Duodenal mucosa (tissue), 2 donors: ENCODE results near the gene LRRN4.

Experiments used
- H3K27ac ChIP-seq: one replicate; pipeline ENCODE4 v1.7.0; 2013; ENCODE audit warnings: low read depth, low read length
- H3K27me3 ChIP-seq, 2 donors: one replicate each; pipeline ENCODE4 v1.7.0; 2013; ENCODE audit warnings: low read length in 2 of 2, control low read depth in 1 of 2; ENCODE audit not compliant: insufficient read depth in 2 of 2, control insufficient read depth in 1 of 2
- H3K36me3 ChIP-seq, 2 donors: one replicate each; pipeline ENCODE4 v1.7.0; 2013; ENCODE audit warnings: low read length in 2 of 2, control low read depth in 1 of 2; ENCODE audit not compliant: insufficient read depth in 2 of 2, control insufficient read depth in 1 of 2
- H3K4me1 ChIP-seq, 2 donors: one replicate each; pipeline ENCODE4 v1.7.0; 2013; ENCODE audit warnings: low read length in 2 of 2, control low read depth in 1 of 2; ENCODE audit not compliant: insufficient read depth in 2 of 2, control insufficient read depth in 1 of 2
- H3K4me3 ChIP-seq, 2 donors: one replicate each; pipeline ENCODE4 v1.7.0; 2013; ENCODE audit warnings: low read length in 2 of 2, low read depth in 1 of 2
- H3K9ac ChIP-seq, 2 donors: one replicate each; pipeline ENCODE4 v1.7.0; 2013; ENCODE audit warnings: low read length in 2 of 2, low read depth in 1 of 2
- H3K9me3 ChIP-seq, 2 donors: one replicate each; pipeline ENCODE4 v1.7.0; 2013; ENCODE audit warnings: low read length in 2 of 2, control low read depth in 1 of 2; ENCODE audit not compliant: control insufficient read depth in 1 of 2

The LRRN4 gene

GRCh38 chr20:6014957-6015356 lies 38.9 kb downstream of the LRRN4 start:
- Histone ChIP-seq H3K27me3 (no peaks in the 10 kb centered on the region), H3K4me3 (no peak overlapping the region), H3K9ac (no peak overlapping the region), H3K27ac (no peak overlapping the region), H3K4me1 (no peaks in the 10 kb centered on the region), H3K9me3 (no peaks in the 10 kb centered on the region), H3K36me3 (peaks cover 18 to 71% of the 10 kb centered on the region in 2 donors)

- H3K27ac ChIP-seq, result no peak overlapping the region
- H3K36me3 ChIP-seq, result peaks cover 21 to 74% of the 10 kb centered on the region in 2 donors
- H3K4me1 ChIP-seq, result no peaks in the 10 kb centered on the region
- no peak overlapping the region for H3K9ac ChIP-seq
- H3K9me3 ChIP-seq, result no peaks in the 10 kb centered on the region
- H3K27me3 ChIP-seq, result no peaks in the 10 kb centered on the region
- H3K4me3 ChIP-seq, result no peak overlapping the region
Measured at GRCh38 chr20:6014017-6014416, 39.8 kb downstream of the LRRN4 start.

GRCh38 chr20:6012179-6012578 lies 41.7 kb downstream of the LRRN4 start:
- no peak overlapping the region for H3K4me3 ChIP-seq
- H3K27me3 ChIP-seq, result no peaks in the 10 kb centered on the region
- no peak overlapping the region for H3K27ac ChIP-seq
- H3K9ac ChIP-seq, result no peak overlapping the region
- H3K36me3 ChIP-seq, result peaks cover 21 to 67% of the 10 kb centered on the region in 2 donors
- H3K9me3 ChIP-seq, result no peaks in the 10 kb centered on the region
- peaks cover 11 to 13% of the 10 kb centered on the region in 2 donors for H3K4me1 ChIP-seq

GRCh38 chr20:6008254-6008653 lies 45.6 kb downstream of the LRRN4 start:
- H3K9ac ChIP-seq, result peak overlapping the region; percentile 41 to 44
- H3K27ac ChIP-seq, result no peak overlapping the region
- no peaks in the 10 kb centered on the region for H3K9me3 ChIP-seq
- H3K4me1 ChIP-seq, result peaks cover 14 to 16% of the 10 kb centered on the region in 2 donors
- no peaks in the 10 kb centered on the region for H3K27me3 ChIP-seq
- peaks cover 18 to 32% of the 10 kb centered on the region in 2 donors for H3K36me3 ChIP-seq
- H3K4me3 ChIP-seq, result peak overlapping the region; percentile 75 to 80

GRCh38 chr20:6007529-6008103 lies 46.2 kb downstream of the LRRN4 start:
- peak overlapping the region; percentile 50 to 65 for H3K9ac ChIP-seq
- peaks cover 14 to 16% of the 10 kb centered on the region in 2 donors for H3K4me1 ChIP-seq
- H3K27ac ChIP-seq, result no peak overlapping the region

GRCh38 chr20:6007094-6007528 lies 46.7 kb downstream of the LRRN4 start:
- peaks cover 11 to 23% of the 10 kb centered on the region in 2 donors for H3K36me3 ChIP-seq
- H3K27ac ChIP-seq, result no peak overlapping the region

More at GRCh38 chr20:6007529-6008103, 46.2 kb downstream of the LRRN4 start:
- Histone ChIP-seq H3K27me3 (no peaks in the 10 kb centered on the region), H3K36me3 (peaks cover 16 to 28% of the 10 kb centered on the region in 2 donors), H3K9me3 (no peaks in the 10 kb centered on the region), H3K4me3 (peak overlapping the region; percentile 75 to 80)

GRCh38 chr20:6006603-6006949 lies 47.3 kb downstream of the LRRN4 start:
- Histone ChIP-seq H3K36me3 (peaks cover 8 to 17% of the 10 kb centered on the region in 2 donors), H3K4me1 (peaks cover 14 to 16% of the 10 kb centered on the region in 2 donors), H3K27ac (peak overlapping the region; percentile 69), H3K4me3 (peak overlapping the region; percentile 75 to 80), H3K9ac (peak overlapping the region; percentile 50 to 63), H3K27me3 (no peaks in the 10 kb centered on the region), H3K9me3 (no peaks in the 10 kb centered on the region)

More at GRCh38 chr20:6007094-6007528, 46.7 kb downstream of the LRRN4 start:
- Histone ChIP-seq H3K4me3 (peak overlapping the region; percentile 75 to 80), H3K27me3 (no peaks in the 10 kb centered on the region), H3K9ac (peak overlapping the region; percentile 50 to 65), H3K4me1 (peaks cover 14 to 16% of the 10 kb centered on the region in 2 donors), H3K9me3 (no peaks in the 10 kb centered on the region)

GRCh38 chr20:6000871-6001270 lies 53.0 kb downstream of the LRRN4 start:
- Histone ChIP-seq H3K9me3 (no peaks in the 10 kb centered on the region), H3K27ac (no peak overlapping the region), H3K36me3 (no peaks in the 10 kb centered on the region), H3K9ac (no peak overlapping the region), H3K4me1 (peaks cover 0 to 3% of the 10 kb centered on the region in 2 donors), H3K27me3 (no peaks in the 10 kb centered on the region), H3K4me3 (no peak overlapping the region)

GRCh38 chr20:5999783-6000182 lies 54.1 kb downstream of the LRRN4 start:
- Histone ChIP-seq H3K9ac (no peak overlapping the region), H3K4me3 (no peak overlapping the region), H3K36me3 (peaks cover 0 to 4% of the 10 kb centered on the region in 2 donors), H3K27ac (no peak overlapping the region), H3K4me1 (peaks cover 0 to 3% of the 10 kb centered on the region in 2 donors), H3K9me3 (no peaks in the 10 kb centered on the region), H3K27me3 (no peaks in the 10 kb centered on the region)

GRCh38 chr20:5996765-5997164 lies 57.1 kb downstream of the LRRN4 start:
- H3K27ac ChIP-seq, result no peak overlapping the region
- H3K27me3 ChIP-seq, result no peaks in the 10 kb centered on the region

More at GRCh38 chr20:5996765-5997164, 57.1 kb downstream of the LRRN4 start:
- Histone ChIP-seq H3K4me3 (no peak overlapping the region), H3K9ac (no peak overlapping the region), H3K9me3 (no peaks in the 10 kb centered on the region), H3K36me3 (peaks cover 0 to 6% of the 10 kb centered on the region in 2 donors), H3K4me1 (peaks cover 5 to 7% of the 10 kb centered on the region in 2 donors)
